Activated naive CD8-positive, alpha-beta T cell treated with anti-CD3 and anti-CD28 coated beads for 36 hours (primary cell): ENCODE results near the gene BEX1. TPM values are rescaled to one million over a fixed set of nuclear protein-coding genes. Genes with fewer than 3 reads are reported as not detected.
A peak's percentile ranks its signal among the peaks of the same experiment; 100 is the strongest.
"Not testable (repeated sequence)": the region's sequence is repeated elsewhere in the genome, so short reads cannot be mapped to it uniquely, and the experiment has no call there.

ENCODE experiments used
- DNase-seq: peaks from one replicate; pipeline ENCODE4 v3.0.0; 2021
- H3K27ac Mint-ChIP-seq: one replicate; pipeline ENCODE4 v1.8.0; 2022; ENCODE audit warnings: mild to moderate bottlenecking, moderate library complexity, mixed read lengths
- H3K27me3 Mint-ChIP-seq: one replicate; pipeline ENCODE4 v1.8.0; 2022; ENCODE audit warnings: mild to moderate bottlenecking, mixed read lengths
- H3K36me3 Mint-ChIP-seq: one replicate; pipeline ENCODE4 v1.8.0; 2021; ENCODE audit warnings: mild to moderate bottlenecking, mixed read lengths
- H3K4me1 Mint-ChIP-seq: one replicate; pipeline ENCODE4 v1.8.0; 2021; ENCODE audit warnings: mixed read lengths
- H3K4me3 Mint-ChIP-seq: one replicate; pipeline ENCODE4 v1.8.0; 2022; ENCODE audit warnings: mild to moderate bottlenecking, moderate library complexity, mixed read lengths
- H3K9me3 Mint-ChIP-seq: one replicate; pipeline ENCODE4 v1.8.0; 2022; ENCODE audit warnings: mixed read lengths
- total RNA-seq, 2 experiments: library from RNA; stranded (reverse); gene quantifications; one replicate each; pipeline ENCODE4 v1.2.3, GENCODE V29; 2021

The BEX1 gene
- 1 to 10 TPM in 1 of 2 experiments, under 1 TPM in 1; 0.84 to 1.8 TPM for total RNA-seq

DNA sequence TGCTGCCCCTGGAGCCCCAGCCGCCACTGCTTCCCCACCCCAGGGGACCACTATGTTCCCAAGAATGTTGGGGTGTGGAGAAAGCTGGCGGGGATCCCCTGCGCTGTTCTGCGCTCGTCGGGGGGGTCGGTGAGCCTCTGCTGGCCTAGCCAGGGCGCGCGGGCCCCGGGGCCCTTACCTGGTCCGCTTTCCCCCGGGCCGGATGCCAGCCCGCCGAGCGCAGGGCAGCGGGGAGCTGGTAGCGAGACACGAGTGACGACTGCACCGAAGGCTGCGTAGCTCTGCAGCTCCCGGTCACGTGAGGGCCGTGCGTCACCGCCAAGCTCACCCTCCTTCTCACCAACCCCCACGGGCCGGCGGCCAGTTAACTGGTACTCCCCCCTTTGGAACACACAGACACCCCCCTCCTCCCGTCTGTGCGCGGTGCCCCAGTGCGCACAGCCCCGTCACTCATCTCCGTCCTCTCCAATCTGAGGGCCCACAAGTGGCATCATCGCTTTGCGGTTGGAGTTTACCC is at the start of gene BEX1:
TSS of gene BEX1 (minus strand) at position 254 of the 517 bp plus-strand sequence. CDS start 897 bp downstream, outside the sequence.
- Mint-ChIP-seq H3K4me3 (peak within 1 kb of the TSS; percentile 52), H3K36me3 (no peaks in the 10 kb centered on the region), H3K4me1 (peaks cover 3% of the 10 kb centered on the region), H3K27me3 (peaks cover 15% of the 10 kb centered on the region), H3K27ac (no peak within 1 kb of the TSS), H3K9me3 (no peaks in the 10 kb centered on the region)
- DNase-seq, result peak; percentile 14

DNA sequence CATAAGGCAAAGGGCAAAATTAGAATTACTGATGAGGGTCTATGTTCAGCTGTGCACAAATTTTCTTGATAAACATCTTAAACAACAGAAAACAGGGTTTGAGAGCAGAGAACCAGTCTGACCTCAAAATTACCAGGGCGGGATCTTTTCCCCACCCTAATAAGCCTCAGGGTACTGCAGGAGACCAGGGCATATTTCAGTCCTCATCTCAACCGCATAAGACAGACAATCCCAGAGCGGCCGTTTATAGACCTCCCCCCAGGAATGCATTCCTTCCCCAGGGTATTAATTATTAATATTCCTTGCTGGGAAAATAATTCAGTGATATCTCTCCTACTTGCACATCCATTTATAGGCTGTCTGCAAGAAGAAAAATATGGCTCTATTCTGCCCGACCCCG is 45.5 kb upstream of the BEX1 start:
- not testable (repeated sequence) for H3K4me3 Mint-ChIP-seq, H3K36me3 Mint-ChIP-seq, H3K27ac Mint-ChIP-seq, H3K27me3 Mint-ChIP-seq, DNase-seq, H3K9me3 Mint-ChIP-seq, H3K4me1 Mint-ChIP-seq

DNA sequence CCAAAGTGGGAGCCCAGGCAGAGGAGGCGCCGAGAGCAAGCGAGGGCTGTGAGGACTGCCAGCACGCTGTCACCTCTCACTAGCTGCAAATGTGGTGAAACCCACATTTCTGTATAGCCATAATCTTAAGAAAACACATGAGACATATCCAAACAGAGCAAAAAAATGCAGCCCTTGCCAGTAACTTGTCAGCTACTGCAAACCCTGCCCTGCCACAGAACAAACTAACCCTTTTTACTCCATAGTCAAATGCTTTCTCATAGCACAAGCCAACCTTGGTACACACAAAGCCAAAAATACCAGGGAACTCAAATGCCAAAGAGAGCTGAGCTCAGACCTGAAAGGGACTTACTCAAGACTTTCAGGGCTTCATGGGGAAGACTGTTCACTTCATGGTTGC is 43.9 kb upstream of the BEX1 start:
- Mint-ChIP-seq H3K9me3 (peaks cover 8% of the 10 kb centered on the region), H3K27me3 (no peaks in the 10 kb centered on the region), H3K36me3 (no peaks in the 10 kb centered on the region), H3K4me1 (no peaks in the 10 kb centered on the region), H3K4me3 (no peak overlapping the region), H3K27ac (no peak overlapping the region)
- DNase-seq, result no peak

DNA sequence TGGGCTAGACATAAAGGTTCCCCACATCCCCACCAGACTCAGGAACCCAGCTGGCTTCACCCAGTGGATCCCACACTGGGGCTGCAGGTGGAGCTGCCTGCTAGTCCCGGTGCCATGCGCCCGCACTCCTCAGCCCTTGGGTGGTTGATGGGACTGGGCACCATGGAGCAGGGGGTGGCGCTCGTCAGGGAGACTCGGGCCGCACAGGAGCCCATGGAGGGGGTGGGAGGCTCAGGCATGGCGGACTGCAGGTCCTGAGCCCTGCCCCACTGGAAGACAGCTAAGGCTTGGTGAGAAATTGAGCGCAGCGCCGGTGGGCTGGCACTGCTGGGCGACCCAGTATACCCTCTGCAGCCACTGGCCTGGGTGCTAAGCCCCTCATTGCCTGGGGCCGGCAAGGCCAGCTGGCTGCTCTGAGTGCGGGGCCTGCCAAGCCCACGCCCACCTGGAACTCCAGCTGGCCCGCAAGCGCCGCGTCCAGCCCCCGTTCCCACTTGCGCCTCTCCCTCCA is 43.3 kb upstream of the BEX1 start:
- H3K36me3 Mint-ChIP-seq, H3K9me3 Mint-ChIP-seq, H3K4me3 Mint-ChIP-seq, H3K27me3 Mint-ChIP-seq, DNase-seq, H3K4me1 Mint-ChIP-seq, H3K27ac Mint-ChIP-seq: not testable (repeated sequence)

DNA sequence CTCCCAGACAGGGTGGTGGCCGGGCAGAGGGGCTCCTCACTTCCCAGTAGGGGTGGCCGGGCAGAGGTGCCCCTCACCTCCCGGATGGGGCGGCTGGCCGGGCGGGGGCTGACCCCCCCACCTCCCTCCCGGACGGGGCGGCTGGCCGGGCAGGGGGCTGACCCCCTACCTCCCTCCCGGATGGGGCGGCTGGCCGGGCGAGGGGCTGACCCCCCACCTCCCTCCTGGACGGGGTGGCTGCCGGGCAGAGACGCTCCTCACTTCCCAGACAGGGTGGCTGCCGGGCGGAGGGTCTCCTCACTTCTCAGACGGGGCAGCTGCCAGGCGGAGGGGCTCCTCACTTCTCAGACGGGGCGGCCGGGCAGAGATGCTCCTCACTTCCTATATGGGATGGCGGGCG is 40.4 kb upstream of the BEX1 start:
- not testable (repeated sequence) for H3K36me3 Mint-ChIP-seq, H3K27ac Mint-ChIP-seq, H3K27me3 Mint-ChIP-seq, H3K4me3 Mint-ChIP-seq, H3K9me3 Mint-ChIP-seq, H3K4me1 Mint-ChIP-seq, DNase-seq

DNA sequence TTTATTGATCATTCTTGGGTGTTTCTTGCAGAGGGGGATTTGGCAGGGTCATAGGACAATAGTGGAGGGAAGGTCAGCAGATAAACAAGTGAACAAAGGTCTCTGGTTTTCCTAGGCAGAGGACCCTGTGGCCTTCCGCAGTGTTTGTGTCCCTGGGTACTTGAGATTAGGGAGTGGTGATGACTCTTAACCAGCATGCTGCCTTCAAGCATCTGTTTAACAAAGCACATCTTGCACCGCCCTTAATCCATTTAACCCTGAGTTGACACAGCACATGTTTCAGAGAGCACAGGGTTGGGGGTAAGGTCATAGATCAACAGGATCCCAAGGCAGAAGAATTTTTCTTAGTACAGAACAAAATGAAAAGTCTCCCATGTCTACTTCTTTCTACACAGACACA is 39.9 kb upstream of the BEX1 start:
- not testable (repeated sequence) for H3K4me3 Mint-ChIP-seq, H3K4me1 Mint-ChIP-seq, H3K27ac Mint-ChIP-seq, DNase-seq, H3K9me3 Mint-ChIP-seq, H3K36me3 Mint-ChIP-seq, H3K27me3 Mint-ChIP-seq

DNA sequence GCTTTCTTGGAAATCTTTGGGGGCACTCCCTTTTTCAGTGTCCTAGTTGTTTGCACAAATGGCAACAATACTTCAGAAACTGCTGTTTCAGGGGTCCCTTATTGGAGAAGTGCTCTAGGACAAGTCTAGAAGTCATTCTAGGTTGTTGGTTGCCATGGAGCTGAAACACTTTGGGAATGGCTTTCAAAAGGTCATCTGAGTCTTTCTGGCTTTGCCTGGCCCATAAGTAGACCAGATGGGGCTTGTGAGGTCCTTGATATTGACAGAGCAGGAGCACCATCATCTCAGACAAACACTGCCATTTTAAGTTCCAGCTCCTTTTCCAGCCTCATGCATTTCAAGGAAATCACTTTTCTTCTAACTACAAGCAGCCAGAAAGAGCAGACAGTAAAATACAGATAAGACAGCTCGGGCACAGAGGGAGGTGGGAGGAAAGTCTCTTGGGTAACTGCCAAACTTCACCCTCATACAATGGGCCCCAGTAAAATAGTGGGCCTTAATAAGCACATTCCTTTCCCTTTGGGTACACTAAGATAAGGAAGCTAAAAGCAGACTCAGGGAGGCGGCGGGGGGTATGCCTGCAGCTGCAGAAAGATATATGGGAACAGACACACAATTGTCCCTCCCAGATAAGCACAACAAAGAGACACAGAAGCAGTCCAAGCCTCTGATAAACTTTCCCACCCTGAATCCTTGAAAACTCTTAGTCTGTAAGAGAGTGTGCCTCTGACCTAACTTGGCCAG is 37.5 kb upstream of the BEX1 start:
- no peak for DNase-seq
- Mint-ChIP-seq H3K36me3 (no peaks in the 10 kb centered on the region), H3K27me3 (peaks cover 3% of the 10 kb centered on the region), H3K4me3 (no peak overlapping the region), H3K9me3 (no peaks in the 10 kb centered on the region), H3K4me1 (no peaks in the 10 kb centered on the region), H3K27ac (no peak overlapping the region)

DNA sequence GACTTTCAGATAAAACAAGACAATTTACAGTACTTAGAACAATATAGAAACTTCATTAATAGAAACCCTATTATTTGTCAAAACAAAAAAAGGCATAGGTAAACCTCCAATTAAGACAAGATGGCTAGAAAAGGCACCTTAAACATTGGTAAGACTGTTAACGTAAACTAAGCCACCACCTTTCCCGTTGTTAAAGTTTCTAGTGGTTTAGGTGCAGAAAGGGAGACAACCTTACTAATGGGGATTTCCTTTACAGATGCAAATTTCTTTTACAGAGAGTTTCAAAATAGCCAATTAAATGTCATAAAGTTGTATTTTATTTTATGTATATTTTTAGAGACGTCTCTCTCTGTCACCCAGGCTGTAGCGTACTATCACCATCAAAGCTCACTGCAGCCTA is 36.5 kb upstream of the BEX1 start:
- Mint-ChIP-seq H3K27ac (no peak overlapping the region), H3K36me3 (no peaks in the 10 kb centered on the region), H3K9me3 (no peaks in the 10 kb centered on the region), H3K4me1 (no peaks in the 10 kb centered on the region), H3K4me3 (no peak overlapping the region), H3K27me3 (peaks cover 3% of the 10 kb centered on the region)
- no peak for DNase-seq

DNA sequence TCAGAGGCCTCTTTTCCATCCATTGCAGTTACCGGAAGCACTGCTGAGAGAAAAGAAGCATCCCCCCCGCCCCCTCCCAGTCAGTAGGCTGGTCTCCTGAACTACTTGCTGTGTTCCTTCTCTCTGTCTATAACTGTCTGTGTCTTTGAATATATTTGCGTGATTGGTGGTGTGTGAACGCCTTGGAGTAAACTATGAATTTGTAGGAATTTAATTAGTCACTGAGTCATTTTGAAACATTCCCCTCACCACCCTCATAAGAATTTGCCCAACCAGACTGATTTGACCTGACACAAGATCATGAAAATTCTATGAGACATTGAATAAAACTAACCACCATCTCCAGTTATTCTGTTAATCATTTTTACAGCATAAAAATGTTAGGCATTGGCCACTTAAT is 35.7 kb upstream of the BEX1 start:
- Mint-ChIP-seq H3K4me1 (no peaks in the 10 kb centered on the region), H3K27ac (no peak overlapping the region), H3K36me3 (no peaks in the 10 kb centered on the region), H3K27me3 (peaks cover 3% of the 10 kb centered on the region), H3K9me3 (no peaks in the 10 kb centered on the region), H3K4me3 (no peak overlapping the region)
- no peak for DNase-seq

DNA sequence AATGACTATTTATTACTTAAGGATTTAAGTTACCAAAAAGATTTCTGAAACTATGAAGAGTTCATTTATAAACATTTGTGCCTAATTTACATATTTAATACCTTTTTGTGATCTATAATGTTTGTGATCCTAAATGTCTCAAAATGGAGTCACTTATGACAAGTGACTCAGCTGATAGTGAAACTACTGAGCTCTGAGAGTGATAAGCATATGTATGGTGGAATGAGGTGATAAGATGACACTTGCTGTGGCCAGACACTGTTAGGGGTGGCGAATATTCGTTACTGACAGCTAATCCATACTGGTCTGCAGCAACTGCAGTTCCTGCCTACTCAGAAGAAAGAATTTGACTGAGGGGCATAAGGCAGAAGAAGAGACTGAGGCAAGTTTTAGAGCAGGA is 34.5 kb upstream of the BEX1 start:
- H3K4me1 Mint-ChIP-seq, result no peaks in the 10 kb centered on the region
- H3K27me3 Mint-ChIP-seq, result peaks cover 3% of the 10 kb centered on the region
- H3K36me3 Mint-ChIP-seq, result no peaks in the 10 kb centered on the region
- H3K4me3 Mint-ChIP-seq, result no peak overlapping the region
- no peak for DNase-seq
- no peak overlapping the region for H3K27ac Mint-ChIP-seq
- H3K9me3 Mint-ChIP-seq, result no peaks in the 10 kb centered on the region

DNA sequence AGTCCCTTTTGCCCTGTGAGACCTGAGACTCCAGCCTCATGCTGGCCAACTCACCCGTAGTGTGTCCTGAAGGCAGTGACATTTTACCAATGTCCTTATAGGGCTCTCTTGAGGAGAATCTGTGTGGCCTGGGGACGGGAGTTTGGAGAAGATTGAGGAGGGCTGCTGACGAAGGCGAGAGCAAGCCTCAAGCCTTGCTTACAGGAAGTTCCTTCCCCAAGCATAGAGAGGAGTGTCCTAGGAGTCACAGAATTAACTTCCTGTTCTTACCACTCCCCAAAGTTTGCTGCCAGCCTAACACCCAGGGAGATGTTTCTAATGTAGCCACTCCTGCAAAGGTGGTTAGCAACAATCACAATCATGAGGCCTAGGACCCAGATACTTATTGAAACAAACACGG is 29.0 kb upstream of the BEX1 start, which contains the start of gene NXF3:
TSS of gene NXF3 (minus strand) at position 202 of the 400 bp plus-strand sequence. CDS start at position 82, 120 bp downstream.
- DNase-seq, result no peak
- Mint-ChIP-seq H3K27me3 (no peaks in the 10 kb centered on the region), H3K27ac (no peak within 1 kb of the TSS), H3K9me3 (no peaks in the 10 kb centered on the region), H3K4me3 (no peak within 1 kb of the TSS), H3K36me3 (no peaks in the 10 kb centered on the region), H3K4me1 (no peaks in the 10 kb centered on the region)

DNA sequence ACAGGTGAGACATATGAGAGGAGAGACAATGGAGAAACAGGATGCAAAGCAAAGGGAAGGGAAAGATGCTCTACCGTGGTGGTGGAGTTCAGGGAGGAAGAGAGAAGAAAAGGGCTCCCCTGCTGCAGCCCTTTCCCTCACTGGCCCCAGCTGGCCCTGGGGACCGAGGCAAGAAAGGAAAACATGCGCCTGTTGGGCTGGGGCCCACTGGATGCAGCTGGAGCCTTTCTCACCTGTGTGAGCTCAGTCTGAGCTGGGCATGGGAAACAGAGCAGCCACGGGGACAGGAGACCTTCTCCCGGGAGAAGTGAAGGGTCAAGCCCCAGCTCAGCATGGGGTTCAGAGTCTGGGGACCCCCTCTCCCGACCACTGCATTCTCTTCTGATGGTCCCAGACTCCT is 17.1 kb upstream of the BEX1 start:
- H3K27ac Mint-ChIP-seq, result no peak overlapping the region
- H3K4me1 Mint-ChIP-seq, result no peaks in the 10 kb centered on the region
- no peaks in the 10 kb centered on the region for H3K27me3 Mint-ChIP-seq
- no peaks in the 10 kb centered on the region for H3K9me3 Mint-ChIP-seq
- no peaks in the 10 kb centered on the region for H3K36me3 Mint-ChIP-seq
- H3K4me3 Mint-ChIP-seq, result no peak overlapping the region
- DNase-seq, result no peak

DNA sequence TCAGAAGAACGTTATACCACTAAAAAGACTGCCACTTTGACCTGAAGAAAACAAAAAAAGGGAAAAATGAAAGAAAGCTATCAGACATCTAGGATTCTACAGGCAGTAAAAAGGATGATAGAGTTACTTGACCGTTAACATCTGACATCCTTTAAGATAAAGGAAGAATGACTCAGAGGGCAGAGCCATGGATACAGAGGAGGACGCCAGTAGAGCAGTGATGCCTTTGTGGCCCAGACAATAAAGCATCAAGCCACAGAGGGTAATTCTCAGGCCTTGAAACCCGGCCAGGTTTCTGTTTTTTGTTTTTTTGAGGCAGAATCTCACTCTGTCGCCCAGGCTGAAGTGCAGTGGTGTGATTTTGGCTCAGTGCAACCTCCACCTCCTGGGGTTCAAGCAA is 9.5 kb upstream of the BEX1 start:
- no peak overlapping the region for H3K27ac Mint-ChIP-seq
- peaks cover 4% of the 10 kb centered on the region for H3K27me3 Mint-ChIP-seq
- no peak for DNase-seq
- H3K4me1 Mint-ChIP-seq, result no peaks in the 10 kb centered on the region
- no peak overlapping the region for H3K4me3 Mint-ChIP-seq
- H3K36me3 Mint-ChIP-seq, result no peaks in the 10 kb centered on the region
- no peaks in the 10 kb centered on the region for H3K9me3 Mint-ChIP-seq

DNA sequence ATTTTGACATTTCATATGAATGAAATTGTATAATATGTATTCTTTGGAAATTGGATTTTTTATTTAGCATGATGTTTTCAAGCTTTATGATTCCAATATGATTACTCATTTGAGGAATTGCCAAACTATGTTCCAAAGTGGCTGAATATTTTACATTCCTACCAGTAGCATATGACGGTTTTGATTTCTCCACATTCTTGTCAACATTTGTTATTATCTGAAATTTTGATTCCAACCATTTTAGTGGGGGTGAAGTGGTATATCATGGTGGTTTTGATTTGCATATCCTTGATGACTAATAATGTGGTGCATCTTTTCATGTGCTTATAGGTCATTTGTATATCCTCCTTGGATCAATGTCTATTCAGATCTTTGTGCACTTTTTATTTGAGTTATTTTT is 2.6 kb upstream of the BEX1 start:
- Mint-ChIP-seq H3K36me3 (no peaks in the 10 kb centered on the region), H3K27ac (no peak overlapping the region), H3K9me3 (no peaks in the 10 kb centered on the region), H3K4me3 (no peak overlapping the region), H3K27me3 (peaks cover 19% of the 10 kb centered on the region), H3K4me1 (peaks cover 3% of the 10 kb centered on the region)
- DNase-seq, result no peak

DNA sequence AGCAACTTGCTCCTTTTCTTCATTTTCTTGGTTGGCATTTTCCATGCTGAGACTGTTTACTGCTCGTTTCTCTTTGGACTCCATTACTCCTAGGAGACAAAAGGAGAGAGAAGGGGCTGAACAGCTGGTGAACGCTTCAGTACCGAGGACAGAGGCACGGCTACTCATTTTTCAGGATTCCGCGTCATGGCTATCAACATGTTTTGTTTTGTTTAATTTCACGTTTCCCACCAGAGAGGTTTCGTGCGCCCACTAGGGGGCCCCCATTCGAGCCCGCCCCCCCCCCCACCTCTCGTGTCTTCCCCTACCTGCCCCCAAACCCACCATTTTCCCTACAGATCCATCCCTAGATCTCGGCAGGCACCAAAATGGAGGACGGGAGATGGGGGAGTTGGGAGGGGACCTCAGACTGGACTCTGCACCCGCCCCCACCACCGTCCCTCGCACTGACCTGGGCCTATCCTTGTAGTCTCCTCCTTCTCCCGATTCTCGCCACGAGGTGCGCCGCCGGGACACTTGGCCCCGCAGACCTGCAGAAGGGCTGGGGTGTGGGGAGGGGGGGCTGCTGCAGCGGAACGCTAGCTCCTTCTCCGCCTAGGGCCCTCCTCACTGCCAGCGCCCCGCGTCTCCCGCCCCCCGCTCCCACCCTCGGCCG is 653 bp downstream of the BEX1 start:
- Mint-ChIP-seq H3K4me3 (peak overlapping the region; percentile 43), H3K9me3 (no peaks in the 10 kb centered on the region), H3K4me1 (peaks cover 3% of the 10 kb centered on the region), H3K27me3 (peaks cover 15% of the 10 kb centered on the region), H3K36me3 (no peaks in the 10 kb centered on the region), H3K27ac (no peak overlapping the region)
- DNase-seq, result no peak

DNA sequence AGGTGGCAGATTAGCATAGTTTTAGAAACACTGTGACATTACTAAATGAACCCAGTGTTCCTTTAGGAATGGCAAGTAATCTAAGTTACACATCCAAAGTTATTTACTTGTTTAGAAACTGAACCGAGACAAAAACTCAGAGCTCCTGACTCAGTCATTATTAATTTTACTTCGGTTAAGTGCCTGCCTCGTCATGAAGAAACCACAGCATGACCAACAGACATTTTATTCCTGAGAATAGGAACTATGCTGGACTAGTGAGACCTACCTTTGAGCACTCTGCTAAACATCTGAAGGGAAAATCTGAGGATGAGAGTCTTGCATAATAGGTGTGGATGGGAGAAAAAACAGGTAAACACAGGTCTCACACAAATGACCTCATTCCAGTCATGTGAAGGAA is 2.5 kb downstream of the BEX1 start:
- no peak for DNase-seq
- H3K27ac Mint-ChIP-seq, result no peak overlapping the region

More for the DNA sequence above, 2.5 kb downstream of the BEX1 start:
- H3K27me3 Mint-ChIP-seq, result peaks cover 11% of the 10 kb centered on the region
- no peaks in the 10 kb centered on the region for H3K9me3 Mint-ChIP-seq
- H3K36me3 Mint-ChIP-seq, result no peaks in the 10 kb centered on the region
- peaks cover 3% of the 10 kb centered on the region for H3K4me1 Mint-ChIP-seq
- H3K4me3 Mint-ChIP-seq, result no peak overlapping the region
